Measurements from ENCODE around the gene C1orf232. TPM values are rescaled to one million over a fixed set of nuclear protein-coding genes. Genes with fewer than 3 reads are reported as not detected.

Gene C1orf232
- total RNA-seq: not detected

DNA sequence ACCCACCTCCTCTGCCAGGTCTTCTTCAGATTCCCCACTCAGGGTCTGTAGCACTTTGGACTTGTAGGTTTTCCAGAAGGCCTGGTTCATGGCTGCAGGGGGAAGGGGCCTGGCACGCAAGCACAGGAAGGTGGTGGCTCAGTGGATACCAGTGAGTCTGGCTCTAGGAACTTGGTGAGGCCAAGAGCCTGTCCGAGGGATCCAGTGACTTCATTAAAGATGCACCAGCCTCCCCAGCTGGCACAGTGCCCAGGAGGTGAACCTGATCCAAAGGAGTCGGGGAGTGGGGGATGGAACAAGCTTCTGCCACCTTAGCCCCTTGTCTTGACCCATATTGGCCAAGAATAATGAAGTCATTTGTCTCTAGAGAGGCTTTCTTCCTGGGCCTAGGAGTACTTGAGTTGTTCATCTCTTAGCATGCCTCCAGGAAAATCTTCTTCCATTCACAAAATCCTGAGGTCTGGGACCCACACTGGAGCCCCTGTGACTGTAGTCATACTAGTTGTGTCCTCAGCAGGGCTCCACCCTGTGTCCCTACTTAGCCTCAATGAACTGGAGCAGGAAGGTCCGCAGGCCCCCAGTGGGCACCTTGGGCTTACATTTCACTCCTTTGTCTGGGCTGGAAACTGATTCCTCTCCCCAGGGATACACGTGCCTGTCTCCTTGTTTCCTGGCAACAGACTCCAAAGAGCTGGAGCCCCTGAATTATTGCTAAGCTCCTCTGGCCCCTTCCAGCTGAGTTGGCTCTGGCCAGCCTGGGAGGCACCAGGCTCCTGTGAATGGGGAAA, at the start of gene C1orf232:
Gene C1orf232 (minus strand): TSS at position 554 of the 788 bp plus-strand sequence. CDS start 464 bp downstream, at position 90.
- H3K36me3 ChIP-seq: peaks cover 0 to 12% (median 7%) of the 10 kb centered on the region in 4 donors
- peak within 1 kb of the TSS; percentile 74 to 97 (median 91) for H3K4me3 ChIP-seq
- TF ChIP-seq, protein P1, sequence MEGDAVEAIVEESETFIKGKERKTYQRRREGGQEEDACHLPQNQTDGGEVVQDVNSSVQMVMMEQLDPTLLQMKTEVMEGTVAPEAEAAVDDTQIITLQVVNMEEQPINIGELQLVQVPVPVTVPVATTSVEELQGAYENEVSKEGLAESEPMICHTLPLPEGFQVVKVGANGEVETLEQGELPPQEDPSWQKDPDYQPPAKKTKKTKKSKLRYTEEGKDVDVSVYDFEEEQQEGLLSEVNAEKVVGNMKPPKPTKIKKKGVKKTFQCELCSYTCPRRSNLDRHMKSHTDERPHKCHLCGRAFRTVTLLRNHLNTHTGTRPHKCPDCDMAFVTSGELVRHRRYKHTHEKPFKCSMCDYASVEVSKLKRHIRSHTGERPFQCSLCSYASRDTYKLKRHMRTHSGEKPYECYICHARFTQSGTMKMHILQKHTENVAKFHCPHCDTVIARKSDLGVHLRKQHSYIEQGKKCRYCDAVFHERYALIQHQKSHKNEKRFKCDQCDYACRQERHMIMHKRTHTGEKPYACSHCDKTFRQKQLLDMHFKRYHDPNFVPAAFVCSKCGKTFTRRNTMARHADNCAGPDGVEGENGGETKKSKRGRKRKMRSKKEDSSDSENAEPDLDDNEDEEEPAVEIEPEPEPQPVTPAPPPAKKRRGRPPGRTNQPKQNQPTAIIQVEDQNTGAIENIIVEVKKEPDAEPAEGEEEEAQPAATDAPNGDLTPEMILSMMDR (IDR thresholded peaks at IDR 0.05): no peak
- TF ChIP-seq POLR2A (IDR thresholded peaks at IDR 0.05; ENCODE audit: low read depth) (no peak), POLR2AphosphoS5 (IDR thresholded peaks at IDR 0.05) (no peak), EP300 (IDR thresholded peaks at IDR 0.05) (no peak)
- intact Hi-C loops (cut with DNase I): no loop called here
- WGBS: 60% methylated on average over 4 of the region's 5 CpGs
- no peak for DNase-seq (ENCODE audit: extremely low spot score)
- H3K27ac ChIP-seq (replicated peaks in 1 of 4): peak within 1 kb of the TSS; percentile 77 to 89 (median 77)
- no peaks in the 10 kb centered on the region for H3K9me3 ChIP-seq
- peaks cover 0 to 4% (median 0%) of the 10 kb centered on the region in 4 donors for H3K27me3 ChIP-seq
- H3K4me1 ChIP-seq: peaks cover 30 to 39% (median 36%) of the 10 kb centered on the region in 4 donors

DNA sequence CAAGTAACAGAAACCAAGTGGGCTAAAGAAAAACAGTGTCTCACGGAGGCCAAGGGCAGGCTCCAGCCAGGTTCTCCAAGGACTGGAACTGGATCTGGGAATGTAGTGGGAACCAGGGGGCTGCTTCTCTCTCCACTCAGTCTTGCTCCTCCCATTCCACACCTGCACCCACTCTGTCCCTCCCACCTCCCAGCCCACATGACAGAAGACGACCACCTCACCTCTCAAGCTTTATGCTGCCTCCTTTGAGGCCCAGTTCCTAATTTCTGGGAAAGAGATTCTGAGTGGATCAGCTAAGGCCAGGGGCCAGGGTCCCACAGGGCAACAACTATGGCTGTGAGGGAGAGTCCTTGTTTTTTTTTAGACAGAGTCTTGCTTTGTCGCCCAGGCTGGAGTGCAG, 46.5 kb upstream of the C1orf232 start:
- 63% methylated on average over 3 of the region's 3 CpGs for WGBS
- TF ChIP-seq POLR2A (IDR thresholded peaks at IDR 0.05; ENCODE audit: low read depth) (no peak), EP300 (IDR thresholded peaks at IDR 0.05) (no peak), POLR2AphosphoS5 (IDR thresholded peaks at IDR 0.05) (no peak)
- TF ChIP-seq, protein P1 (IDR thresholded peaks at IDR 0.05): no peak
- Histone ChIP-seq H3K36me3 (no peaks in the 10 kb centered on the region), H3K4me1 (no peaks in the 10 kb centered on the region), H3K27me3 (peaks cover 0 to 18% (median 0%) of the 10 kb centered on the region in 4 donors), H3K4me3 (no peak overlapping the region), H3K9me3 (no peaks in the 10 kb centered on the region), H3K27ac (replicated peaks in 1 of 4) (no peak overlapping the region)
- intact Hi-C loops (cut with DNase I): no loop called here
- no peak for DNase-seq (ENCODE audit: extremely low spot score)

DNA sequence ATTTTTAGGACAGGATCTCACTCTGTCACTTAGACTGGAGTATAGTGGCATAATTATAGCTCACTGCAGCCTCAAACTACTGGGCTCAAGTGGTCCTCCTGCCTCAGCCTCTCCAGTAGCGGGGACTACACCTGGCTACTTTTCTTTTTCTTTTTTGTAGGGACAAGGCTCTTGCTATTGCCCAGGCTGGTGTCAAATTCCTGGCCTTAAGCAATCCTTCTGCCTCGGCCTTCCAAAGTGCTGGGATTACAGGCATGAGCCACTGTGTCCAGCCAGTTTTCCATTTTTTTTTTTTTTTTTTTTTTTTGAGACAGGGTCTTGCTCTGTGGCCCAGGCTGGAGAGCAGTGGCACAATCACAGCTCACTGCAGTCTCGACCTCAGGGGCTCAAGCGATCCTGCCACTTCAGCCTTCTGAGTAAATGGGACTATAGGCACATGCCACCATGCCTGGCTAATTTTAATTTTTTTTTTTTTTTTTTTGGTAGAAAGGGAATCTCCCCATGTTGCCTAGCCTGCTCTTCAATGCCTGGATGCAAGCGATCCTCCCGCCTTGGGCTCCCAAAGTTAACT, 44.7 kb upstream of the C1orf232 start:
- DNase-seq (ENCODE audit: extremely low spot score): no peak
- TF ChIP-seq, protein P1 (IDR thresholded peaks at IDR 0.05): no peak
- TF ChIP-seq EP300 (IDR thresholded peaks at IDR 0.05): no peak
- no peak for TF ChIP-seq POLR2AphosphoS5 (IDR thresholded peaks at IDR 0.05)
- no peak for TF ChIP-seq POLR2A (IDR thresholded peaks at IDR 0.05; ENCODE audit: low read depth)
- no peaks in the 10 kb centered on the region for H3K36me3 ChIP-seq
- H3K4me1 ChIP-seq: no peaks in the 10 kb centered on the region
- WGBS: 82% methylated on average over 6 of the region's 6 CpGs
- H3K9me3 ChIP-seq: no peaks in the 10 kb centered on the region
- intact Hi-C loops (cut with DNase I): no loop called here
- H3K27ac ChIP-seq (replicated peaks in 1 of 4): no peak overlapping the region
- H3K4me3 ChIP-seq: no peak overlapping the region
- H3K27me3 ChIP-seq: peaks cover 0 to 7% (median 0%) of the 10 kb centered on the region in 4 donors

DNA sequence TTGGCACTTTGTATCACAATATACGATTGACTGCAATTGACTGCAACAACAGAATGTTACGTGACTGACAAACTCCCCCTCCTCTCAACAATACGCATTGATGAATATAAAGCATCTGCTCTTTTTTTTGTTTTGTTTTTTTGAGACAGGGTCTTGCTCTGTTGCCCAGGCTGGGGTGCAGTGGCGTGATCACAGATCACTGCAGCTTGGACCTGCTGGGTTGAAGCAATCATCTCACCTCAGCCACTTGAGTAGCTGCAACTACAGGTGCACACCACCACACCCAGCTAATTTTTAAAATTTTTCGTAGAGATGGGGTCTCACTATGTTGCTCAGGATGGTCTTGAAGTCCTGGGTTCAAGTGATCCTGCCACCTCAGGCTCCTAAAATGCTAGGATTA, 44.0 kb upstream of the C1orf232 start:
- Histone ChIP-seq H3K36me3 (no peaks in the 10 kb centered on the region), H3K4me1 (no peaks in the 10 kb centered on the region), H3K27me3 (peaks cover 0 to under 1% (median 0%) of the 10 kb centered on the region in 4 donors), H3K4me3 (no peak overlapping the region), H3K27ac (replicated peaks in 1 of 4) (no peak overlapping the region), H3K9me3 (no peaks in the 10 kb centered on the region)
- TF ChIP-seq EP300 (IDR thresholded peaks at IDR 0.05) (no peak), POLR2A (IDR thresholded peaks at IDR 0.05; ENCODE audit: low read depth) (no peak), POLR2AphosphoS5 (IDR thresholded peaks at IDR 0.05) (no peak)
- TF ChIP-seq, protein P1 (IDR thresholded peaks at IDR 0.05): no peak
- no peak for DNase-seq (ENCODE audit: extremely low spot score)
- intact Hi-C loops (cut with DNase I): no loop called here
- WGBS: 90% methylated on average over 5 of the region's 5 CpGs

All from esophagus muscularis mucosa (tissue), 4 donors.